ENCODE results near the gene UGT3A2. TPM values are rescaled to one million over a fixed set of nuclear protein-coding genes. Genes with fewer than 3 reads are reported as not detected.

The UGT3A2 gene
- total and polyA plus RNA-seq, 2 of the 8 experiments (the other 6 are each of a cell fraction or from before 2014, with no cell fraction given) = 19.4 to 28.8 TPM

GRCh38 chr5:36006163-36006562 lies 60.5 kb downstream of the UGT3A2 start:
- H3K4me1 ChIP-seq (replicated peaks in 1 of 4; ENCODE audit: control insufficient read depth in 3 of 4, insufficient read depth in 4 of 4, low read length in 3 of 4) = no peaks in the 10 kb centered on the region
- no peak for DNase-seq (ENCODE audit: low read depth in 1 of 2, low spot score in 2 of 2)
- no peak overlapping the region for H3K4me2 ChIP-seq (ENCODE audit: insufficient read depth in 1 of 2, low read depth in 2 of 2, low read length in 2 of 2)
- H2BK12ac ChIP-seq (ENCODE audit: low read depth, low read length) = no peak overlapping the region
- H2BK120ac ChIP-seq (replicated peaks; ENCODE audit: low read depth, low read length) = no peak overlapping the region
- H3K9me3 ChIP-seq (ENCODE audit: insufficient read depth in 2 of 2, low read depth in 1 of 2, low read length in 1 of 2) = peaks cover 6 to 13% of the 10 kb centered on the region in 2 experiments
- H2AFZ ChIP-seq (ENCODE audit: low read length) = no peak overlapping the region
- no peak overlapping the region for H3K14ac ChIP-seq (ENCODE audit: insufficient read length)
- no peaks in the 10 kb centered on the region for H3K36me3 ChIP-seq (ENCODE audit: control insufficient read depth in 2 of 4, insufficient read depth in 4 of 4, low read length in 3 of 4)
- no peak for TF ChIP-seq TEAD4 (IDR thresholded peaks at IDR 0.05; ENCODE audit: low read depth, low read length)
- TF ChIP-seq KDM4A (IDR thresholded peaks at IDR 0.05; ENCODE audit: low read depth, low read length, severe bottlenecking) = no peak
- TF ChIP-seq CTCF (IDR thresholded peaks at IDR 0.05; ENCODE audit: control extremely low read depth in 1 of 3, insufficient read depth in 1 of 3, low read depth in 1 of 3, low read length in 3 of 3) = no peak
- TF ChIP-seq SRF (IDR thresholded peaks at IDR 0.05; ENCODE audit: low read depth, low read length) = no peak
- TF ChIP-seq SAP30 (IDR thresholded peaks at IDR 0.05; ENCODE audit: insufficient read depth, insufficient replicate concordance, low read length) = no peak
- no peak overlapping the region for H3K23ac ChIP-seq (ENCODE audit: insufficient read length)
- no peaks in the 10 kb centered on the region; the same call in 1 of the 2 replicates for H3K23me2 ChIP-seq (ENCODE audit: low read depth, low read length)
- H3K79me1 ChIP-seq (ENCODE audit: low read depth, low read length) = no peaks in the 10 kb centered on the region
- ChIA-PET POLR2A (ENCODE audit: partially characterized antibody) (no interaction called here), CTCF (ENCODE audit: partially characterized antibody) (interaction anchor here (0.6 kb wide), 1 partner anchor 44 kb away, joined by 3 read pairs; no protein-coding TSS in a partner anchor)
- WGBS, 2 experiments (ENCODE audit: extremely low coverage in 1 of 2, insufficient coverage in 1 of 2, insufficient read length in 1 of 2, insufficient replicate concordance in 2 of 2, low coverage in 1 of 2, low lambda C conversion rate in 2 of 2, missing lambda C conversion rate in 1 of 2) = 93% methylated on average over 1 of the region's 1 CpG; no CpG with 5 or more reads in 1 of the 2 experiments
- H3K4ac ChIP-seq (replicated peaks; ENCODE audit: insufficient read length, low read depth, low read length) = no peak overlapping the region
- no peak overlapping the region for H3K56ac ChIP-seq (replicated peaks; ENCODE audit: insufficient read length, low read depth, low read length)
- no peaks in the 10 kb centered on the region for H3K79me2 ChIP-seq (ENCODE audit: control insufficient read depth in 1 of 2, insufficient read depth in 2 of 2, low read length in 2 of 2)
- no peak overlapping the region for H2AK5ac ChIP-seq (ENCODE audit: low read depth, low read length)
- H4K20me1 ChIP-seq (replicated peaks in 1 of 2; ENCODE audit: control insufficient read depth in 1 of 2, insufficient read depth in 2 of 2, low read length in 2 of 2) = no peaks in the 10 kb centered on the region
- no peak overlapping the region for H4K91ac ChIP-seq (replicated peaks; ENCODE audit: insufficient read length, low read length)
- H2BK20ac ChIP-seq (ENCODE audit: low read length) = no peak overlapping the region
- H4K5ac ChIP-seq (ENCODE audit: insufficient read length, low read depth, low read length) = no peak overlapping the region
- H2BK5ac ChIP-seq (ENCODE audit: low read depth, low read length) = no peak overlapping the region
- H3K27me3 ChIP-seq (replicated peaks in 1 of 4; ENCODE audit: control insufficient read depth in 3 of 4, extremely low read depth in 1 of 4, insufficient read depth in 3 of 4, low read length in 3 of 4) = no peaks in the 10 kb centered on the region
- FAIRE-seq = no peak
- no peak overlapping the region for H2BK15ac ChIP-seq (ENCODE audit: low read length)
- H3K9ac ChIP-seq (replicated peaks in 1 of 4; ENCODE audit: extremely low read depth in 1 of 4, low read depth in 3 of 4, low read length in 3 of 4) = no peak overlapping the region
- no peak overlapping the region for H3K27ac ChIP-seq (ENCODE audit: low read depth, low read length)
- no peak overlapping the region for H3K4me3 ChIP-seq (ENCODE audit: extremely low read depth in 1 of 4, insufficient read depth in 2 of 4, low read depth in 3 of 4, low read length in 4 of 4)
- no peak overlapping the region for H4K8ac ChIP-seq (ENCODE audit: extremely low read depth, insufficient read depth, low read length)
- no peak overlapping the region for H3K18ac ChIP-seq (ENCODE audit: extremely low read depth, low read length)

Data from H1 (cell line).